PC-9 (cell line): ENCODE data around the gene PTEN.

Source experiments
- CTCF ChIP-seq: fragments of 200-600 bp; sonication (generic); conservative IDR thresholded peaks from 2 replicates; pipeline ENCODE4 v1.6.1; 2017; ENCODE audit warnings: mixed run types, antibody characterized with exemption, mild to moderate bottlenecking, moderate library complexity
- EZH2 ChIP-seq: fragments of 200-600 bp; sonication (generic); IDR thresholded peaks from 2 replicates; pipeline ENCODE4 v1.8.0; 2017; ENCODE audit warnings: antibody characterized with exemption, low read depth

- no peak for TF ChIP-seq EZH2
- no peak for TF ChIP-seq CTCF
Measured at GRCh38 chr10:87915989-87916388, 52.6 kb downstream of the PTEN start.
